Stimulated activated CD4-positive, alpha-beta T cell treated with anti-CD3 and anti-CD28 coated beads, Interleukin-2, amount 100 ng/mL, for 24 hours (primary cell): Measurements from ENCODE around the gene DET1.
"Not testable (repeated sequence)": the region's sequence is repeated elsewhere in the genome, so short reads cannot be mapped to it uniquely, and the experiment has no call there.

ENCODE experiments used
- DNase-seq, 2 donors: peaks; one replicate each; pipeline ENCODE4 v3.0.0-alpha.2; 2020

The DET1 gene

GRCh38 chr15:88539441-88539840 is 7.0 kb downstream of the DET1 start:
- DNase-seq: no peak

DNA sequence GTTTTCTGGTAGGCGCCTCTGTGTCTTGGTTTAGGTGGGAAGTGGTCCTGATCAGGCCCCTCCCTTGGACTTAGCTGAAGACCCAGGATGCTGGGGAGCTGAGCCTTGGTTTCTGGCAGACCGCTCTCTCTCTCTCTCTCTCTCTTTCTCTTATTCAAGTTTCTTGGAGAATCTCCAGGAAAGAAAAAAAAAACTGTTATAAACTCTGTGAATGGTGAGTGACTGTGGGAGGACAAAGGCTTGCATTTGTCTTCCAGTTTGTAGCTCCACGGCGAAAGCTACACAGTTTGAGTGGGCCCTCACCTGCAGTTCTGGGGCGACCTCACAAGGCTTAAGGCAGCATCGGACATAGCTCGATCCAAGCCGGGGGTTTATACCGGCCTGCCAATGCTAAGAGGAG is 7.5 kb downstream of the DET1 start:
- DNase-seq: no peak

DNA sequence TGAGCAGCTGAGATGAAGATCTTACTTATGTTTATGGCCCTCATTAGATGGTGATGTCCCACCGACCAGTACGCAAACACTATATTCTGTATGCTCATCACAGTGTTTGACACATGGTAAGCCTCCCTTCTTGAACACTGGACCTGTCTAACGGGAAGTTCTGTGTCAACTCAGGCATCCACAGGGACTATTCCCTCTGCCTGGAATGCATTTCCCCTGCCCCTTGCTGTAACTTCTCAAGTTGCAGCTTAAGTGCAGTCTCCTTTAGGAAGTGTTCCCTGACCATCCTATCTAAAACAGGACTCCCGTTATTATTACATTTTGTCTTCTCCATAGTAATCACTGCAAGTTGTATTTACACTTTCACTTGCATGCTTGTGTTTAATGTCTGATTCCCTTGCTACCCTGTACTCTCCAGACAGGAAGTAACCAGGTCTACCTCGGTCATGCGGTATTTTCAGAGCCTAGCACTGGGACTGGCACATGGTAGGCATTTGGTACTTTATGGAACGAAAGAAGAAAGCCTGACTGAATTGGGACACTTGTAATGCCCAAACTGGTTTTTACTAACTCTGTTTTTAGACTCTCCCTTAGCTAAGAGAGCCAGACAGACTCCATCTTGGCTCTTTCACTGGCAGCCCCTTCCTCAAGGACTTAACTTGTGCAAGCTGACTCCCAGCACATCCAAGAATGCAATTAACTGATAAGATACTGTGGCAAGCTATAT is 8.7 kb downstream of the DET1 start:
- no peak for DNase-seq

DNA sequence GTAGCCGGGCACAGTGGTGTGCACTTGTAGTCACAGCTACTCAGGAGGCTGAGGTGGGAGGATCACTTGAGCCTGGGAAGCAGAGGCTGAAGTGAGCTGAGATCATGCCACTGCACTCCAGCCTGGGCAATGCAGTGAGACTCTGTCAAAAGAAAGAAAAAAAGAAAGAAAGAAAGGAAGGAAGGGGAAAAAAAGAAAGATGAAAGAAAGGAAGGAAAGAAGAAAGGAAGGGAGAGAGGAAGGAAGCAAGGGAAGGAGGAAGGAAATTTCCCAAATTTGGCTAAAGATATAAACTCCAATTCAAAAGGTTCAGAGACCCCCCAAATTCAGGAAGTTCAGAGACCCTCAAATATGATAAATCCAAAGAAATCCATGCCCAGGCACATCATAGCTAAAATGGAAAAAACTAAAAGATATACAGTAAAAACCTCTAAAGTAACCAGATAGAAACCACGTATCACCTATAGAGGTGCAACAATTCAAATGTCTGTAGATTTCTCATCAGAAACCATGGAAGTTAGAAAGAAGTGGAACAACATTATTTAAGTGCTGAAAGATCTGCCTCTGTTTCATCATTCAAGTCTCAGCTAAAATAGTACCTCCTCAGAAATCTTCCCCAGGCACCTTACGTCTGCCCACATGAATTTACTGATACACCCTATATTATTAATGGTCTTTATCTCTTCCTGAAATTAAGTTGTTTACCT is 10.7 kb downstream of the DET1 start:
- DNase-seq: no peak

GRCh38 chr15:88535100-88535499 is 11.4 kb downstream of the DET1 start:
- no peak for DNase-seq

DNA sequence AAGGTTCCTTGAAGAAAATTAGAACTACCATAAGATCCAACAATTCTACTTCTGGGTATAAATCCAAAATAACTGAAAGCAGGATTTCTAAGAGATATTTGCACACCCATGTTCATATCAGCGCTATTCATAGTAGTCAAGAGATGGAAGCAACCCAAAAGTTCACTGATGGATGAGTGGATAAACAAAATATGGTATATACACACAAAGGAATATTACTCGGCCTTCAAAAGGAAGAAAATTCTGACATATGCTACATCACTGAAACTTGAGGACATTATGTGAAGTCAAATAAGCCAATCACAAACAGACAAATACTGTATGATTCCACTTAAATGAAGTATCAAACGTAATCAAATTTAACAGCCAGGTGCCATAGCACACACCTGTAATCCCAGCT is 13.1 kb downstream of the DET1 start:
- no peak for DNase-seq

GRCh38 chr15:88529021-88529630 is 17.4 kb downstream of the DET1 start:
- no peak for DNase-seq

DNA sequence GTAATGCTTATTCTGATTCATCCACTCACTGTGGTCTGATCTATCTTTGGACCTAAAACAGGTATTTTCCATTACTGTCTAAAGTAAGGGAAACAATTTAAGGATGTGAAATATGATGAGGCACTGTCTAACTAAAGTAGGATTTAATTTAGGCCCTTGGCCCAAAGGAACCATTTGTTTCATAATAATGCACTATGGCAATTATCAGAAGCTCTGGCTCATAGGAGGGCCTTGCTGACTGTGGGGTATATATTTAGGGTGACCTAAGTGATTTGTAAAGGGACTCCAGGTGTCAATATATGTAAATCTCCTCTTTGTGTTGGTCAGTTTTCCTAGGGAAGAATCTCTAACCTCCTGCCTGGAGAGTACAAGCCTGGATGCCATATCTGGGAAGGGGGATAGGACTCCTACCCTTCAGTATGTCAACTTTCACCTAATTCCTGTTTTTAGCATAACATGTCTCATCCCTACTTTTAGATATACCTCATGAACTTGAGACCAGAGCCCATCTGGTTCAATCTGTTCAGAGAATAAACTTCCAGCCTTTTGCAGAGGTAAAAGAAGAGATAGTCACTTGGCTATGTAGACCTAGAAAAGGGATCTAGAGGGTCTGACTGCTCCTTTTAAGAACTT is 20.1 kb downstream of the DET1 start:
- DNase-seq: no peak

GRCh38 chr15:88525418-88525817 is 21.1 kb downstream of the DET1 start:
- no peak for DNase-seq

DNA sequence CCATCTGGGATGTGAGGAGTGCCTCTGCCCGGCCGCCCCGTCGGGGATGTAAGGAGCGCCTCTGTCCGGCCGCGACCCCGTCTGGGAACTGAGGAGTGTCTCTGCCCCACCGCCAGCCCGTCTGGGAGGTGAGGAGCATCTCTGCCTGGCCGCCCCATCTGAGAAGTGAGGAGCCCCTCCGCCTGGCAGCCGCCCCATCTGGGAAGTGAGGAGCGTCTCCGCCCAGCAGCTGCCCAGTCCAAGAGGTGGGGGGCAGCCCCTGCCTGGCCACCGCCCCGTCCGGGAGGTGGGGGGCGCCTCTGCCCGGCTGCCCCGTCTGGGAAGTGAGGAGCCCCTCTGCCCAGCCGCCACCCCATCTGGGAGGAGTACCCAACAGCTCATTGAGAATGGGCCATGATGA is 22.4 kb downstream of the DET1 start:
- DNase-seq: not testable (repeated sequence)

DNA sequence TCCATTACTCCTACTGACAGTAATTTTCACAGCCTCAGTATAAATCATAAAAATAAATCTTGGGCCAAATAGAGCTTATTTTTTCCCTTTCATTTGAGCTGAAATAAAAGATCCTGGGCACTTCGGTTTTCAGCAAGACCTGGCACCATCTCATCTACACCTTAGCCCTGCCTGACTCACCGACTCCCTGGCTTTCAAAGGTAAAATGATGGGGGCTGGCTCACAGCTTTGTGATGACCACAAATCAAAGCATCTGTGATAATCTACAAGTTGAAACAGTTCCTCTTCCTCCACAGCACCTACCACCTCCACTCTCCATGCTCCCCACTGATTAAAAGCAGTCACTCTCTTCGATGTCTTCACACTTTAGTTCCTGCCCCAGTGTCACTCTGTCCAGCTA is 27.6 kb downstream of the DET1 start:
- DNase-seq: no peak

DNA sequence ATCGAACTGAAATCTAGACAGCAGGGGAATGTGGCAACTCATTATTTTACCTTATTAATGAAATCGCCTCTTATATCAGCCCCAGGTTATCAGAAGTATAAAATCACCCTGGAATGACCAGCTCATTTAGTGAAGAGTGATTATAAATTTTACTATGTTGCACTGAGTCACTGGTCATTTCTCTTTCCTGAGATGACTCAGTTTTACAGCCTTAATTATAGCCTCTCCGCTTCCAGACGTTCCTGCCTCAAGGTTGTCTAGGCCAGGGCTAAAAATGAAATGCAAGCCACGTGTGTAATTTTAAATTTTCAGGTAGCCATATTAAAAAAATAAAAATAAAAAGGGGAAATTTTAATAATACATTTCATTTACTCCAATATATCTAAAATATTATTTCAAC is 33.3 kb downstream of the DET1 start:
- no peak for DNase-seq

DNA sequence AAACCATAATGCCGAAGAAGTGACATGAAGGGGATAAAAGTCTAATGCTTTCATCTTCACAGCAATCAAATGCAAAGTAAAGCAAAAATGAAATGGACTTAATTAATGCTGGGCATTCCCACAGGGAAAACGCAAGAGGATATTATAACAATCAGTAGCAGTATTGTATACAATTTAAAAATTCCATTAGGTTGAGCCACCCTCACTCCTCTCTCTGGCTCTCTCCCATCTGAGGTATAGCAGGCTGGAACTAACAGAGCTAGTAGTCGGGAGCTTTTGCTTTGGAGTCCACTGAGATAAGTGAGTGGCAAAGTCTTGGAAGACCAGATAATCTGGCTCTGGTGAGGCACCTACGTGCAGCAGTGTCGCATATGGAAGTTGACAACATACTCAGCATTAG is 33.9 kb downstream of the DET1 start:
- no peak for DNase-seq

- no peak for DNase-seq
Measured at GRCh38 chr15:88512078-88512477, 34.4 kb downstream of the DET1 start.

GRCh38 chr15:88511161-88511560 is 35.3 kb downstream of the DET1 start:
- DNase-seq: no peak

DNA sequence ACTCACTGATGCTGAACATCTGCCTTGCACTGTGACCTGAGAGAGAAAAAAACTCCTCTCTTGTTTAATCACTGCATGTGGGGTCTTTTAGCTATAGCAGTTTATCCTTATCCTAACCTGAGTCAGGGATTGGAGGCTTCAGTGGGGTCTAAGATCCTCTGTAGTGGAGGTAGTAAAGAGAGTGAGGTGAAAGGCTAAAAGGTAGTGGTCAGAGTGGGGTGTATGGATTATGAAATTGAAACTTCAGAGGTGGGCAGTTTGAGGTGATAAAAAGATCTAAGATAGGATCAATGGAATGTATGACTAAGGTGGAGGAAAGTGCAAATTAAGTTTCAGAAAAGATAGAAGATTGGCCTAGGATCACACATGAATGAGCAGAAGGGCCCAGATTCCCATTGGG is 36.5 kb downstream of the DET1 start:
- no peak for DNase-seq

GRCh38 chr15:88509321-88509720 is 37.2 kb downstream of the DET1 start:
- no peak for DNase-seq

DNA sequence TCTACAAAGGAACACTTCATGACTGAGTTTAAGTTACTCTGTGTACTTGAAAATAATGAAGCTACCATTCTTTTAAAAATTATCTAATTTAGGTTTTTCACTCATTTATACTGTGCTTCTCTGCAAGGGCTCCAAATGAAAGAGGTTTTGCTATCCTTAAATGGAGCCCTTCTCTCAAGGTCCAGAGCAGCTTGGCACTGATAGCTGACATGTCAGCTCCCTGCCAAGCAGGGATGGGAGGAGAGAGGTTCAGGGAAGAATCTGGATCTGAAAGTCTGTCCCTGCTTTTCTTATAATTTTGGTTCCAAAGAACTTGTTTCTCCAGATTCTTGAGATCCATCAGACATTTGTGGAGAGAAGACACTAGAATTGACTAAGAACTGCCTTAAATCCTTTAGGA is 39.9 kb downstream of the DET1 start:
- DNase-seq: no peak

DNA sequence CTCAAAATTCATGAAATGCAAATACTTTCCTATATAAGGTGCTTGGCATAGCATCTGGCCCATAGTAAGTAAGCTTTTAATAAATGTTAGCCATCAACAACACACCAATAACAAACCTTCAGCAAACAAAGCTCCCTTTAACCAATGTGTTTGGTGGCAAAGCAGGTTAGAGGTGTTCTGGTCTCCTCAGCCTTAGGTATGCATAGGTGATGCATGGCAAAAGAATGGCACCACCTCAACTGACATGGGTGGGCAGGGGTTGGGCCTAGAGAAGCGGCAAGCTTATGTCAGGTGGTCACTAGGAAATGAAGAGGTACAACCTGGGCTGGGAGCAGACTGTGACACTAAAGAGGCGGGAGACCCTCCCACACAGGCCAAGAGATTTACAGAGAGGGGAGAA is 40.8 kb downstream of the DET1 start:
- DNase-seq: no peak

- DNase-seq: no peak
Measured at GRCh38 chr15:88504445-88504844, 42.0 kb downstream of the DET1 start.

- no peak for DNase-seq
Measured at GRCh38 chr15:88498996-88499395, 47.5 kb downstream of the DET1 start.

DNA sequence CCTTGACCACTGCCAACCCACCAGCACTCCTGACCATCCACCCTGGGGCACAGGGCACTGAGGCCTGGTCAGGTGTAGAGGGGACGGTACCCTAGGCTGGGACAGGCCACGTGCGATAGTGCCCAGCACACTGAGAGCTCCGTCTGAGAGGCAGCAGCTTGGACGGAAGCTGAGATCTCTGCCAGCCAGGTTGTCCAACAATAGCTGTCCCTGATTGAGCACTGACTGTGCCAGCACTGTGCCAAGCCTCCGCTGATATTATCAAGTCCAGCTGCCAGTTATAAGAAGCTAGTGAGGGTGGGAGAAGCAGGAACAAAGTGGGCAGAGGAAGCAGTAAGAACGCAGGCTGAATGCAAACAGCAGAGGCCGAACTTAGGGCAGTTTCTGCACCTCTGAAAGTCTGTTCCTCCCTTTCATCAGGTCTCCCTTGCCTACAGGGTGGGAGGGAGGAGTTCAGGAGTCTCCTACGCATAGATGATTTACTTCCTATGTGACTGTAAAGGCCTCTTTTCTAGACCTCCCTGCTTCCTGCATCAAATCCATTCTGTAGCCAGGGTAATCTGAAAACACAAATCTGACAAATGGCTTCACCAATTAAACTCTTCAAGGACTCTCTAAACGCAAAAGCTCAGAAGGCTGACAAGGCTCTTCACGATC is 49.2 kb downstream of the DET1 start:
- DNase-seq: no peak

DNA sequence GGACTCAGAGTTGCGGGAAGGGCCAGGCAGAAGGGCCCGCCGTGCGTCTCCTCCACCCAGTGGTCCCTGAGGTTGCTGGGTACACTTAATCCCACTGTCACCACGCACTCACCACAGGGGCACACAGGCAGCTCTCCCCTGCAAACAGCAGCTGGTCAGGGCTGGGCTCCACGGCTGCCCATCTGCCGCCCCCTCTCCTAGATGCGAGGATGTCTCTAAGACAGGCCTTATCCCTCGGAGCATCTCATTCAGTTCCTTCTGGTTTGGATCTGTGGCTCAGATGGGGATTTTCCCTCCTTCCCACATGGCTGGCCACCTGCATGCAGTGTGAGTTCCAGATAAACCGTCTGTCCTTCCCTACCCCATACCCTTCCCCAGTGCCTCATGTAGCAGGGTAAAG is 52.6 kb downstream of the DET1 start:
- DNase-seq: no peak
